ENCODE measurements around the gene STK10.

STK10 gene

DNA sequence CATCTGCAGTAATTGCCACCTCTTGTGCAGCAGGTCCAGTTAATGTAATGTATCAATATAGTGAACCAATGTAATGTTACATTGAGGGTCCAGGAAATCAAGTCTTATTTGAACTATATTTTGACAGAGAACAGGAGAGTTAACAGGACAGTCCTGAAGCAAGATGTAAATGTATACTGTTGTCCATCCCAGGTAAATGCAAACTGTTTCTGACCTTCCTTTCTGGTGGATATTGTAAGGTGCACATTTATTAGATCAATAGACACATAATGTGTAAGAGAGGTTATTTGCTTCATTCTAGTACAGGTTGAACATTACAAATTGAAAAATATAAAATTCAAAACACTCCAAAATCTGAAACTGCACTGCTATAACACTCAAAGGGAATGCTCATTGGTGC is 158.1 kb downstream of the STK10 start:
- TF ChIP-seq GATA2 (IDR thresholded peaks at IDR 0.05; ENCODE audit: low read depth, low read length) (no peak), GATA3 (IDR thresholded peaks at IDR 0.05; ENCODE audit: low read depth, low read length) (no peak)

DNA sequence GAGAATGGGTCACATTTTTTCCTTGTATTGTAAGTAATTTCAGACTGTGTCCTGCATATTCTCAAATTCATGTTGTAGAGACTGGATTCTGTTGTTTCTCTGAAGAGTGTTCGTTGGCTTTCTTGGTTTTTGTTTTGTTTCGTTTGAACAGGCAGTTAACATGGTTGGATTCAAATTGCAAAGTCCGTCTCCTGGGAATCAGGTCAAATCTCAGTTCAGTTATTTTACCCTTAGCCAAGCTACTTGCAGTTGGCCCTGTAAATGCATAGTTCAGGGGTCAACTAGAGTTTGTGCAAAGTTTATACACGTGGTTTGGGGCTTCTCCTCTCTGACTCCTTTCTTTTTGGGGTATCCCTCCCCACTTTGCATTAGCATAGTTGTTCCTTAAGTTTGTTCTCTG is 159.9 kb downstream of the STK10 start:
- no peak for TF ChIP-seq GATA3 (IDR thresholded peaks at IDR 0.05; ENCODE audit: low read depth, low read length)
- TF ChIP-seq GATA2 (IDR thresholded peaks at IDR 0.05; ENCODE audit: low read depth, low read length), result no peak

DNA sequence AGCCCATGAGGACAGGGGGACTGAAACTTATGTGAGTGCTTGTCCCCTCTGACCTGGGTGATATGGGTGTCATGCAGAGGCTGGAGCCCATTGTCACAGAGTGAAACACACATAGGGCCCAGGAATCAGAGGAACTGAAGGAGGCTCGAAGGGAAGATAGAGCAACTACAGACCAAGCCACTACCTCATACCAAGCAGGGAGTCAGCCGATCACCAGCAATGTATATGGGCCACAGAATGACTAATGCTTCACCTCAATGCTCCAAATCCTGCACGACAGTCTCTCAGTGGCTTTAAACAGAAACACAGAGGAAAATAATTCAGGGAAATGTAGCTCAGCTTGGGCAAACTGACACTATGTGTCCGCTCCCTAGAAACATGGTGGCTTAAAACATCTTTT is 172.7 kb downstream of the STK10 start:
- TF ChIP-seq GATA3 (IDR thresholded peaks at IDR 0.05; ENCODE audit: low read depth, low read length) (no peak), GATA2 (IDR thresholded peaks at IDR 0.05; ENCODE audit: low read depth, low read length) (no peak)

DNA sequence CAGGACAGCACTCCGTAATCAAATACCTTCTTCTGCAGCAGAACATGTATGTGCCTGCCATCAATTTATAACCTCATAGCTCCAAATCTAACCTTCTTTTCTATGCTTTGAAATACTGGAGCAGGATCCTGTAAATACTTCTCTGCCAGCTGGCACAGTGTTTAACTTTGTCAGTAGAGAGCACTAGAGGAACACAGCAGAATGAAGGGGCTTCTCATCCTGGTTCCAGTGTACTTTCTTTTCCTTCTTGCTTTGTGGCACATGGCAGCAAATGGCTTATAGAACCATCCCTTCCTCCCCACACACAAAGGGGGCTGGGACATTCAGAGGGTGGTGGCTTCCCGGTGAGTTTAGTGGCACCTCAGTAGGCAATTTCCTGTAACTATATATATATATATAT is 177.7 kb downstream of the STK10 start:
- TF ChIP-seq GATA3 (IDR thresholded peaks at IDR 0.05; ENCODE audit: low read depth, low read length) (no peak), GATA2 (IDR thresholded peaks at IDR 0.05; ENCODE audit: low read depth, low read length) (no peak)

DNA sequence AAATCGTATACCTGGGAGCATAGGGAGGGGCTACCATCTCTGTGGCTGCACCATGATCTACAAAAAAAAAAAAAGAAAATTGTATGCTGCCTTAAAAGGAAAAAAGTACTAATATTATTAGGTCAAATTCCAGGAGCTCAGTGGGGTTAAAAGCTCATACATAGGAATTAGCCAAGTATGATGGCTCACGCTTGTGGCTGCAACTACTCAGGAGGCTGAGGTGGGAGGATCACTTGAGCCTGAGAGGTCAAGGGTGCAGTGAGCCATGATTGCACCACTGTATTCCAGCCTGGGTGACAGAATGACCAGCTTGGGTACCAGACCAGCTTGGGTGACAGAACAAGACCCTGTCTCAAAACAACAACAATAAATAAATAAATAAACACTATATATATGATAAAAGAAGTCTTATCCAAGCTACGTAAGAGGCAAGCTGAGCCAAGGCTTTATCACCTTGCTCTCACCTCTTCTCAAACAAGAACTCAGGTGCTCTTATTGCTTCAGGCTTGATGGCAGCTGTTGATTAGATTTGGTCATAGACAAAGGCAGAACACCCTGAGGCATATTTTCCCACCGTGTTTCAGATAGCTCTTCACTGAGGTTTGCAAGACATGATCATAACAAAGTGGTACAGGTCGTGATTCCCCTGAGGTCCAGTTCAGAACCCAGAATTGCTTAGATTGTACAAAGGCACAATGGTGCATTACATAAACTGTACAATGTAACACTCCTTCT is 178.3 kb downstream of the STK10 start:
- TF ChIP-seq GATA2 (IDR thresholded peaks at IDR 0.05; ENCODE audit: low read depth, low read length) (no peak), GATA3 (IDR thresholded peaks at IDR 0.05; ENCODE audit: low read depth, low read length) (no peak)

DNA sequence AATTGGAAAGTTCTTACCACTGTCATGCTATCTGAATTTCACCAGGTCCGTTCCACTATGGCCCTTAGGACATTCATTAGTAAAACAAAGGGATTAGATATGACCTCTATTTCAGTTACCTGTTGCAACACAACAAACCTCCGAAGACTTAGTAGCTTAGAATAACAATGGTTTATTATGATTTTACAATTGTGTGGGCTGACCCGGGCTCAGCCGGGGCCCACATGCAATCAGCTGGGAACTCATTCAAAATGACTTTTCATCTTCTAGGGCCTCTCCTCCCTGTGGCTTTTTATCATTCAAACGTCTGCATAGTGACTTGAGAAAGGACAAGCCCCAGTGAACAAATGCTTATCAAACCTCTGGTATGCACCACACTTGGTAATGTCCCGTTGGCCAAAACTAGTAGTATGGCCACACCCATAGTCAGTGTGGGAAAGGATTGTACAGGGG is 179.3 kb downstream of the STK10 start:
- TF ChIP-seq GATA3 (IDR thresholded peaks at IDR 0.05; ENCODE audit: low read depth, low read length) (no peak), GATA2 (IDR thresholded peaks at IDR 0.05; ENCODE audit: low read depth, low read length) (no peak)

DNA sequence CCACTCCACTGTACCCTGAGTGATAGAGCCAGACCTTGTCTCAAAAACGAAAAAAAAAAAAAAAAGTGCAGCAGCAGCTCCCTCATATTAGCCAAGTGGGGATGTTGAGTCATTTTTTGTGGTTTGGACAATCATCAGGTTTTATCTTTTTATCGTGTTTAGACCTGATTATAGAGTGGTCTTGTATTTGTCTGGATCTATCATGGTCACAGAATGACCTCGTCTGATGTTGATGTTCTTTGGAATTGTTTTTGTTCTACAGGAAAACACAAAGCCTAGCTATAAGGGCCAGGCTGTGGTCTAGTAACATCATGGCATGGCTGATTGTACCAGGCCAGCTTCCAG is 179.9 kb downstream of the STK10 start:
- TF ChIP-seq GATA3 (IDR thresholded peaks at IDR 0.05; ENCODE audit: low read depth, low read length), result no peak
- TF ChIP-seq GATA2 (IDR thresholded peaks at IDR 0.05; ENCODE audit: low read depth, low read length), result no peak

DNA sequence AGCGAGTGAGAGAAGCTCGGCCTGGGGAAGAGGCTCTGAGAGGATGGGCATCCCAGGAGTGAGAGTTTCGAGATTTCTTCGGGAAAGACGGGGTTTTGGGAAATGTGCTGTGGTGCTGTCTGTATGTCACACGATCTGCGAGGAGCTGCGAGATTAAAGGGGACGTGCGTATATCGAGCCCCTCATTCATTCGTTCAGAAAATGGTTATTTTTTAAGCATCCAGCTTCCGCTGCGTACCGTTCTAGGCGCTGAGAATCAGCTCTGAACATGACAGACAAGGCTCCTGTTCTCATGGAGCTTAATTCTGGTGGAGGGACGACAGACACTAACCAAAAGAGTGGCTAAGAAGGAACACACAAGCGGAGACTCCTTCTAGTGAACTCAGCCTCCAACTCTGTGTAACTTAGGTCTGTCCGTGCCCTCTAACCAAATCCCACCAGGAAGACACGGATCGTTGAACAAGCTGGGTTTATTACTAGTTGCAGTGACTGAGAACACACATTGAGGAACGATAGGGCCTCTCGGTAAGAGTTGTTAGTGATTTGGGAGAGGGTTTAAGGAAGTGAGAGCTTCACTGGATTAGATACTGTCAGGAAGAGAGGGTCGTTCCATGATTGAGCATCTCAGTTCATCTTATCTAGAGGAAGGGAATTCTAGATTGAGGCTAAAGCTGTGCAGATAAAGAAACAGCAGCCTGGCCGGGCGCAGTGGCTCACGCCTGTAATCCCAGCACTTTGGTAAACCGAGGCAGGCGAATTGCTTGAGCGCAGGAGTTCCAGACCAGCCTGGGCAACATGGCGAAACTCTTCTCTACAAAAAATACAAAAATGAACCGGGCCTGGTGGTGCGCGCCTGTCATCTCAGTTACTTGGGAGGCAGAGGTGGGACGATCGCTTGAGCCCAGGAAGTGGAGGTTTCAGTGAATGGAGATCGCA is 180.6 kb downstream of the STK10 start:
- TF ChIP-seq GATA2 (IDR thresholded peaks at IDR 0.05; ENCODE audit: low read depth, low read length) (no peak), GATA3 (IDR thresholded peaks at IDR 0.05; ENCODE audit: low read depth, low read length) (no peak)

DNA sequence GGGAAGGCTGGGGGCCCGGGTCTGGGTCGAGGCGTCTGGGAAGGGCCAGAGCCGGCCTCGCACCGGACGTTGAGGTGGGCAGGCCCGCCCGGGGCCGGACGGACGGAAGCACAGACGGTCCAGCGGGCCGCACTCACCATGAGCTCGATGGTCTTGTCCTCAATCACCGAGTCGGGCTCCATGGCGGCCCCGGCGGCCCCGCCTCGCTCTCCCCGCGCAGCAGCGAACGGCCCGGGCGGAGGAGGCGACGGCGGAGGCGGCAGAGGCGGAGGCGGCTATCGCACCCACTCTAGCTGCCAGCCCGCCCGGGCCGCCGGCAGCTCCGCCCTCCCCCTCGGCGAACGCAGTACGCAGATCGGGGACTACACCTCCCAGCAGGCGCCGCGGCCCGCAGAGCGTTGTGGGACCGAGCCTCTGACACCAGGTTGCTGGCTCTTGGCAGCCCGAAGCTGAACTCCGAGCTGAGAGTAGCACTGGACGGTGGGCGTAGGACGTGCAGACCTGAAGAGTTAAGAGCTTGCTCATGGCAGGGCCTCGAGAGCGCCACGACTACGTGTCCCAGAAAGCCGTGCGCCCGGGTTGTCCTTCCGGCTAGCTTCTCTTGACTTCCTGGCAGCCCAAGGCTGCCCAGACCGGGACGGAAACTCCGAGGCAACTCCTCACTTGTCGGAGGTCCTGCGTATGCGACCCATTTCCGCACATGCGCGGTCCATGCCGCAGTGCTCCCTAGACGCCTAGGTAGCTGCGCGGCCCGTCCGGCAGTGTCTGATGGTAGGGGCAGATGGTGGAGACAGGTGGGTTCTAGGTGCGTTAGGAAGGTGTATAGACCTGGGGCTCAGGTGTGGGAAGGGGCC is 181.5 kb downstream of the STK10 start, which contains the start of gene FBXW11:
Gene FBXW11 (minus strand): TSS at position 318 of the 854 bp plus-strand sequence. CDS start 136 bp downstream, at position 182.
- TF ChIP-seq GATA2 (IDR thresholded peaks at IDR 0.05; ENCODE audit: low read depth, low read length) (no peak; the same call in 1 of the 2 replicates), GATA3 (IDR thresholded peaks at IDR 0.05; ENCODE audit: low read depth, low read length) (no peak)

DNA sequence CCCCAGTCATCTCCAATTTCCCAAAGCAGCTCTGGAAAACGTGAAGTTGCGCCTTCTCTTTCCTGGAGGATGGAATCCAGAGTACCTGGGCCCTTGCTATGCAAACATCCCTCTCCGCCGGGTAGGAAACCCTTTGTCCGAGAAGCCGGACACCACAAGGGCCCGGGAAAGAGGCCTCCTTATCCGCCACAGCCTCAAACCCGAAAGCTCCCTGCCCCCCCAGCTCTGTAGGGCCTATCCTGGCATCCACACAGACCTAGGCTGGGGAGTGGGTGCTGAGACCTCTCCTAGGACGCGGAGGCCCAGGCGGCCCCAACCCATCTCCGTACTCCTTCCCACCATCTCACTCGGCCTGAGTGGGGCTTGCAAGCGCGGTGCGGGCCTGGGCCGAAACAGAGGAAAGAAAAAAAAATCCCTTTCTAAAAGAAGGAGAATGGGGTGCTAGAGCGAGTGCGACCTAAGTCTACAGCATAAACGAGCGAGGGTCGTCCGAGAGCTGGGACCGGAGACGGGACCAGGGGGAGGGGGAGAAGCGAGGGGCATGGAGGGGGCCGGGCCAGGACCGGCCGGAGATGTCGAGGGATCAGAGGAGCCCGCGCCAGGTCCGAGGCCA is 182.2 kb downstream of the STK10 start:
- TF ChIP-seq GATA3 (IDR thresholded peaks at IDR 0.05; ENCODE audit: low read depth, low read length) (no peak), GATA2 (IDR thresholded peaks at IDR 0.05; ENCODE audit: low read depth, low read length) (no peak)

DNA sequence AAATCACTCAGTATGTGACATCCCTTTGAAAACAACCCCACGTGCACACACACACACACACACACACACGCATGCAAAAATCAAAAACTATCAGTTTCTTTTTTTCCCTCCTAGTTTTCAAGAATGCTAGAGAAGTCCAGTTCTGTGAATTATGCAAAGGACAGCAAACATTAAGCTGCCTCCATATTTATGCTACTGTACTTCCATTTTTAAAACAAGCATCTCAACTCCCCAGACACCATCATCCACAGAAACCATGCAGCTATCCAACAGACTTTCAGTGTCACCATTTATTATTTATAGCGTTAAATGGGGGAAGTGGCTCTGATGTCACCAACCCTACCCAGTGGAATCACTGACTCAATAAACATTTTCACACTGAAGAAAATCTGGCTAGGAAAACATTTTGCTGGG is 183.2 kb downstream of the STK10 start:
- TF ChIP-seq GATA2 (IDR thresholded peaks at IDR 0.05; ENCODE audit: low read depth, low read length) (no peak), GATA3 (IDR thresholded peaks at IDR 0.05; ENCODE audit: low read depth, low read length) (no peak)

DNA sequence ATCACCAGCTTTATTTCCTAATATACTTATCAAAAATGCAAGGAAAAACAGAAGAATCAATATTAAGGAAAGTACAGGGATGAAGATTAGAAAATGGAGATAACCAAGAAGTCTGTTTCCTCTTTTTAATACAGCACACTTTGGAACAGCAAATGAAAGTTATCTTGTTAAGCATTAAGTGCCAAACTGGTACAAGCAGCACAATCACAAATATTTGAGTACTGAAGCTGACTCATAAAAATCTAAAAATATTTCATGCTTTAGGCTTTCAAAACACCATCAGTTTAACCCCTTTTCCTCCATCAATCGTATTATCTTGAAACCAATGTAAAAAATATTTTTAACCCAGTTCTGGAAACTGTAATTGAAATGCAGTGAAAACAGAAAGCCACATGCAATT is 184.3 kb downstream of the STK10 start:
- TF ChIP-seq GATA3 (IDR thresholded peaks at IDR 0.05; ENCODE audit: low read depth, low read length) (no peak), GATA2 (IDR thresholded peaks at IDR 0.05; ENCODE audit: low read depth, low read length) (no peak)

DNA sequence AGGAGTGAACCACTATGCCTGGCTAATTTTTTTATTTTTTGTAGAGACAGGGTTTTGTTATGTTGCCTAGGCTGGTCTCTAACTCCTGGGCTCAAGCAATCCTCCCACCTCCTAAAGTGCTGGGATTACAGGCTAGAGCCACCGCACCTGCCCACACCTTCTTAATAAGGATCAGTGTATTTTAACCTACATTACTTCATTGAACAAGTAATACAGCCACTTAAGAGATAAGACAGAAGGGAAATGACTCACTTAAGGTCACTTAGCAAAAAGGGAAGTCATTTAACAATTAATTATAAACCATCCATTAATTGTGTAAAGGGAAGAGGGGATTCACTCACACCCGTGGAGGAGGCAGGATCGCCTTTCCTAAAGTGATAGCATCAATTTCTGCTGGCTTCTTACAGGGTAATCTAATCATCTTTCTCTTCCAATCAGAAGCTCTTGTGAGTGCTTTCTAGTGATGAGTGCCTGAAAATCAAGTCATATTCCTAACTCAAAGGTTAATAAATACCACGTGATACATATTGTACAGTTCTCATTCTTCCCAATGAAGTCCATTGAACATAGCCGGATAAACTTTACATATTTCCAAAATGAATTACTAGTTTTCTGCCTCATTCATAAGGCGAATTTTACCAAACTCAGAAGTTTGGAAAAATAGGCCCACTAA is 185.0 kb downstream of the STK10 start:
- TF ChIP-seq GATA3 (IDR thresholded peaks at IDR 0.05; ENCODE audit: low read depth, low read length), result no peak
- no peak for TF ChIP-seq GATA2 (IDR thresholded peaks at IDR 0.05; ENCODE audit: low read depth, low read length)

Measured in SH-SY5Y (cell line).